SK-N-SH (cell line): ENCODE measurements around the gene CNPY4. TPM values are rescaled to one million over a fixed set of nuclear protein-coding genes. Genes with fewer than 3 reads are reported as not detected.
A peak's percentile ranks its signal among the peaks of the same experiment; 100 is the strongest.

Experiments used
- CTCF ChIA-PET: fragments of 300-600, 350-600 bp; formaldehyde crosslinking; extraction: SDS; loops from one replicate; lab custom pipeline; 2021; lab: Yijun Ruan, JAX
- POLR2A ChIA-PET: fragments of 350-600 bp; sonication (Branson Sonifier 250); formaldehyde crosslinking; extraction: SDS; loops from one replicate; lab custom pipeline; 2020; ENCODE audit warnings: antibody characterized with exemption, inconsistent platforms; lab: Yijun Ruan, JAX
- DNase-seq: peaks from one replicate; pipeline ENCODE4 v3.0.0; 2012
- H2AFZ ChIP-seq: fragments of 200-600 bp; sonication (generic); 2 replicates; pipeline ENCODE4 v1.8.1; 2016; ENCODE audit warnings: antibody characterized with exemption, mild to moderate bottlenecking, low read depth
- H3F3A ChIP-seq: fragments of 200-600 bp; sonication (generic); replicated peaks from 2 replicates; pipeline ENCODE3; 2016; ENCODE audit warnings: antibody characterized with exemption, mild to moderate bottlenecking; ENCODE audit not compliant: insufficient read depth
- H3K27ac ChIP-seq, 2 experiments: fragments of 200-500 bp in 1 of 2; fragments of 200-600 bp in 1 of 2; sonication (Bioruptor generic) in 1 of 2; sonication (generic), shearing (Covaris generic) in 1 of 2; 2 replicates each; pipeline versions ENCODE4 v1.5.1 to v1.6.1; 2014 to 2016; ENCODE audit warnings: low read depth in 2 of 2, inconsistent platforms in 1 of 2, low read length in 1 of 2, mild to moderate bottlenecking in 1 of 2, mixed read lengths in 1 of 2
- H3K27me3 ChIP-seq: fragments of 200-600 bp; sonication (generic), shearing (Covaris generic); 2 replicates; pipeline ENCODE4 v1.6.1; 2016; ENCODE audit warnings: mixed run types; ENCODE audit not compliant: insufficient read depth
- H3K36me3 ChIP-seq, 2 experiments: fragments of 200-500 bp in 1 of 2; fragments of 200-600 bp in 1 of 2; sonication (Bioruptor generic) in 1 of 2; sonication (generic) in 1 of 2; replicated peaks in 1 of 2; 2 replicates each; pipeline versions ENCODE3 to v1.5.1; 2014 to 2016; ENCODE audit warnings: low read length in 1 of 2, mild to moderate bottlenecking in 1 of 2; ENCODE audit not compliant: insufficient read depth in 2 of 2, control insufficient read depth in 1 of 2
- H3K4me1 ChIP-seq, 2 experiments: fragments of 200-500 bp in 1 of 2; fragments of 200-600 bp in 1 of 2; sonication (Bioruptor generic) in 1 of 2; sonication (generic), shearing (Covaris generic) in 1 of 2; 2 replicates each; pipeline versions ENCODE4 v1.5.1 to v1.6.1; 2014 to 2016; ENCODE audit warnings: low read depth in 1 of 2, low read length in 1 of 2, mixed run types in 1 of 2; ENCODE audit not compliant: insufficient read depth in 2 of 2, control insufficient read depth in 1 of 2
- H3K4me2 ChIP-seq: fragments of 200-600 bp; sonication (generic), shearing (Covaris generic); 2 replicates; pipeline ENCODE4 v1.6.1; 2017; ENCODE audit warnings: mixed run types
- H3K4me3 ChIP-seq, 2 experiments: fragments of 200-500 bp in 1 of 2; fragments of 200-600 bp in 1 of 2; sonication (Bioruptor generic) in 1 of 2; sonication (generic), shearing (Covaris generic) in 1 of 2; 2 replicates each; pipeline versions ENCODE4 v1.5.1 to v1.8.1; 2014 to 2016; ENCODE audit warnings: low read depth in 2 of 2, inconsistent platforms in 1 of 2, low read length in 1 of 2, mild to moderate bottlenecking in 1 of 2, mixed read lengths in 1 of 2, moderate library complexity in 1 of 2
- H3K79me2 ChIP-seq: fragments of 200-600 bp; sonication (generic); 2 replicates; pipeline ENCODE4 v1.8.1; 2017; ENCODE audit warnings: mild to moderate bottlenecking; ENCODE audit not compliant: insufficient read depth
- H3K9ac ChIP-seq: fragments of 200-600 bp; sonication (generic); 2 replicates; pipeline ENCODE4 v1.6.1; 2017; ENCODE audit warnings: mixed run types
- H3K9me2 ChIP-seq: fragments of 200-600 bp; sonication (generic); 2 replicates; pipeline ENCODE4 v1.6.1; 2017; ENCODE audit warnings: mixed run types
- H3K9me3 ChIP-seq: fragments of 200-600 bp; sonication (generic); 2 replicates; pipeline ENCODE4 v1.6.1; 2017; ENCODE audit warnings: mixed run types, mild to moderate bottlenecking, moderate library complexity
- H4K20me1 ChIP-seq: fragments of 200-600 bp; sonication (generic); 2 replicates; pipeline ENCODE4 v1.6.1; 2017; ENCODE audit warnings: mild to moderate bottlenecking, mixed run types; ENCODE audit not compliant: insufficient read depth
- ELF1 ChIP-seq: IDR thresholded peaks from 2 replicates; pipeline ENCODE4 v1.4.0; 2012
- EP300 ChIP-seq, 2 experiments: IDR thresholded peaks; 2 replicates each; pipeline versions ENCODE4 v1.4.0 to v1.6.1; 2012; ENCODE audit warnings: borderline replicate concordance in 1 of 2, low read depth in 1 of 2, low read length in 1 of 2
- GABPA ChIP-seq: IDR thresholded peaks from 2 replicates; pipeline ENCODE4 v1.4.0; 2012; ENCODE audit warnings: low read depth, mild to moderate bottlenecking
- MXI1 ChIP-seq: IDR thresholded peaks from 2 replicates; pipeline ENCODE4 v1.6.1; 2012; ENCODE audit warnings: mild to moderate bottlenecking, low read depth, low read length, improper control_type of control experiment
- NFIC ChIP-seq: IDR thresholded peaks from 2 replicates; pipeline ENCODE4 v1.4.0; 2012; ENCODE audit warnings: borderline replicate concordance
- RFX5 ChIP-seq: IDR thresholded peaks from 2 replicates; pipeline ENCODE4 v1.6.1; 2012; ENCODE audit warnings: mild to moderate bottlenecking, improper control_type of control experiment, low read length
- SIN3A ChIP-seq: IDR thresholded peaks from 2 replicates; pipeline ENCODE4 v1.6.1; 2012; ENCODE audit warnings: low read depth, mild to moderate bottlenecking, low read length, moderate library complexity, borderline replicate concordance
- TAF1 ChIP-seq: IDR thresholded peaks from 2 replicates; pipeline ENCODE4 v1.6.1; 2012; ENCODE audit warnings: low read depth, mild to moderate bottlenecking, low read length, moderate library complexity, borderline replicate concordance
- TCF12 ChIP-seq: IDR thresholded peaks from 2 replicates; pipeline ENCODE4 v1.4.0; 2012
- TEAD4 ChIP-seq: IDR thresholded peaks from 2 replicates; pipeline ENCODE4 v1.4.0; 2012; ENCODE audit warnings: mild to moderate bottlenecking, borderline replicate concordance; ENCODE audit not compliant: insufficient read depth
- YY1 ChIP-seq: IDR thresholded peaks from 2 replicates; pipeline ENCODE4 v1.4.0; 2012; ENCODE audit warnings: low read depth, mild to moderate bottlenecking
- ZBTB33 ChIP-seq: IDR thresholded peaks from 2 replicates; pipeline ENCODE4 v1.4.0; 2012; ENCODE audit warnings: low read depth, borderline replicate concordance
- WGBS: methylation state at CpG from one replicate; pipeline ENCODE4 v1.1.6; 2017; ENCODE audit warnings: low lambda C conversion rate; 5-methylcytosine and 5-hydroxymethylcytosine counted together
- polyA plus RNA-seq, 3 experiments: library from polyadenylated mRNA; depleted of rRNA; stranded (reverse); fragments of >200 nt; gene quantifications; 2 replicates each; pipeline ENCODE4 v1.2.3, GENCODE V29; 2012
- TF ChIP-seq, protein P1 (sequence below): fragments of 150-350 bp; IDR thresholded peaks from 2 replicates; pipeline ENCODE4 v1.6.1; 2017; ENCODE audit warnings: antibody characterized with exemption, low read length, low read depth, borderline replicate concordance
- TF ChIP-seq, protein P2 (sequence below): IDR thresholded peaks from 2 replicates; pipeline ENCODE4 v1.4.0; 2012; ENCODE audit warnings: low read depth, borderline replicate concordance
- TF ChIP-seq, protein P3 (sequence below): IDR thresholded peaks from 2 replicates; pipeline ENCODE4 v1.4.0; 2012; ENCODE audit warnings: low read depth
- TF ChIP-seq, protein P4 (sequence below): IDR thresholded peaks from 2 replicates; pipeline ENCODE4; 2012
- TF ChIP-seq, protein P5 (sequence below): fragments of 150-350 bp; IDR thresholded peaks from 2 replicates; pipeline ENCODE4 v1.6.1; 2016; ENCODE audit warnings: mild to moderate bottlenecking, low read depth, low read length

CNPY4 gene
- polyA plus RNA-seq, 1 of the 3 experiments (the other 2 are of a cell fraction), result 52.0 TPM

GRCh38 chr7:100088095-100088620 lies 31.3 kb upstream of the CNPY4 start (continued):
- TF ChIP-seq, protein P1, sequence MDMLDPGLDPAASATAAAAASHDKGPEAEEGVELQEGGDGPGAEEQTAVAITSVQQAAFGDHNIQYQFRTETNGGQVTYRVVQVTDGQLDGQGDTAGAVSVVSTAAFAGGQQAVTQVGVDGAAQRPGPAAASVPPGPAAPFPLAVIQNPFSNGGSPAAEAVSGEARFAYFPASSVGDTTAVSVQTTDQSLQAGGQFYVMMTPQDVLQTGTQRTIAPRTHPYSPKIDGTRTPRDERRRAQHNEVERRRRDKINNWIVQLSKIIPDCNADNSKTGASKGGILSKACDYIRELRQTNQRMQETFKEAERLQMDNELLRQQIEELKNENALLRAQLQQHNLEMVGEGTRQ, result no peak
- no peak for TF ChIP-seq EP300 (IDR thresholded peaks at IDR 0.05; ENCODE audit: borderline replicate concordance in 1 of 2, low read depth in 1 of 2, low read length in 1 of 2)

- peak; percentile 97 for DNase-seq
- peaks cover 25 to 33% of the 10 kb centered on the region in 2 experiments; a peak in 3 of 4 replicates for H3K4me1 ChIP-seq
- POLR2A ChIA-PET, result interaction anchor here (0.7 to 7.5 kb wide), 4 partner anchors 12 to 341 kb away, joined by 3 to 98 read pairs (median 3); partner anchors contain the start of genes AP4M1, MCM7 and MEPCE
- TF ChIP-seq TEAD4 (peak; percentile 13; the same call in 1 of the 2 replicates), NFIC (no peak), TCF12 (no peak), ELF1 (peak; percentile 62; the same call in 1 of the 2 replicates), SIN3A (0 out of 2 replicates have a peak, but pooled peaks have one; percentile 58), TAF1 (peak; percentile 99), ZBTB33 (no peak), YY1 (peak; percentile 99), GABPA (peak; percentile 47; the same call in 1 of the 2 replicates), MXI1 (peak; percentile 92), RFX5 (no peak), EP300 (IDR thresholded peaks at IDR 0.05; ENCODE audit: borderline replicate concordance in 1 of 2, low read depth in 1 of 2, low read length in 1 of 2) (no peak; a peak in 1 of 4 replicates)
- TF ChIP-seq, protein P2, sequence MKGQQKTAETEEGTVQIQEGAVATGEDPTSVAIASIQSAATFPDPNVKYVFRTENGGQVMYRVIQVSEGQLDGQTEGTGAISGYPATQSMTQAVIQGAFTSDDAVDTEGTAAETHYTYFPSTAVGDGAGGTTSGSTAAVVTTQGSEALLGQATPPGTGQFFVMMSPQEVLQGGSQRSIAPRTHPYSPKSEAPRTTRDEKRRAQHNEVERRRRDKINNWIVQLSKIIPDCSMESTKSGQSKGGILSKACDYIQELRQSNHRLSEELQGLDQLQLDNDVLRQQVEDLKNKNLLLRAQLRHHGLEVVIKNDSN, result no peak
- TF ChIP-seq, protein P3, sequence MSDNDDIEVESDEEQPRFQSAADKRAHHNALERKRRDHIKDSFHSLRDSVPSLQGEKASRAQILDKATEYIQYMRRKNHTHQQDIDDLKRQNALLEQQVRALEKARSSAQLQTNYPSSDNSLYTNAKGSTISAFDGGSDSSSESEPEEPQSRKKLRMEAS, result peak; percentile 99
- TF ChIP-seq, protein P4, sequence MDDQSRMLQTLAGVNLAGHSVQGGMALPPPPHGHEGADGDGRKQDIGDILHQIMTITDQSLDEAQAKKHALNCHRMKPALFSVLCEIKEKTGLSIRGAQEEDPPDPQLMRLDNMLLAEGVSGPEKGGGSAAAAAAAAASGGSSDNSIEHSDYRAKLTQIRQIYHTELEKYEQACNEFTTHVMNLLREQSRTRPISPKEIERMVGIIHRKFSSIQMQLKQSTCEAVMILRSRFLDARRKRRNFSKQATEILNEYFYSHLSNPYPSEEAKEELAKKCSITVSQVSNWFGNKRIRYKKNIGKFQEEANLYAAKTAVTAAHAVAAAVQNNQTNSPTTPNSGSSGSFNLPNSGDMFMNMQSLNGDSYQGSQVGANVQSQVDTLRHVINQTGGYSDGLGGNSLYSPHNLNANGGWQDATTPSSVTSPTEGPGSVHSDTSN, result peak; percentile 19; the same call in 1 of the 2 replicates
- TF ChIP-seq, protein P5, sequence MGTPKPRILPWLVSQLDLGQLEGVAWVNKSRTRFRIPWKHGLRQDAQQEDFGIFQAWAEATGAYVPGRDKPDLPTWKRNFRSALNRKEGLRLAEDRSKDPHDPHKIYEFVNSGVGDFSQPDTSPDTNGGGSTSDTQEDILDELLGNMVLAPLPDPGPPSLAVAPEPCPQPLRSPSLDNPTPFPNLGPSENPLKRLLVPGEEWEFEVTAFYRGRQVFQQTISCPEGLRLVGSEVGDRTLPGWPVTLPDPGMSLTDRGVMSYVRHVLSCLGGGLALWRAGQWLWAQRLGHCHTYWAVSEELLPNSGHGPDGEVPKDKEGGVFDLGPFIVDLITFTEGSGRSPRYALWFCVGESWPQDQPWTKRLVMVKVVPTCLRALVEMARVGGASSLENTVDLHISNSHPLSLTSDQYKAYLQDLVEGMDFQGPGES, result no peak
Measured at GRCh38 chr7:100088621-100089457, 30.6 kb upstream of the CNPY4 start, which contains the start of gene COPS6. COPS6 (plus strand) TSS chr7:100088969; CDS start chr7:100088991, 22 bp downstream.

More at GRCh38 chr7:100088621-100089457, 30.6 kb upstream of the CNPY4 start, which contains the start of gene COPS6:
- 3% methylated on average over 38 of the region's 68 CpGs for WGBS
- Histone ChIP-seq H3F3A (peaks cover 72% of the 10 kb centered on the region), H4K20me1 (no peaks in the 10 kb centered on the region), H3K4me3 (peak within 1 kb of the TSS; percentile 71 to 87), H3K4me2 (peak within 1 kb of the TSS; percentile 93), H3K9ac (peak within 1 kb of the TSS; percentile 87), H3K9me3 (no peaks in the 10 kb centered on the region), H3K79me2 (peaks cover 51% of the 10 kb centered on the region), H3K27me3 (no peaks in the 10 kb centered on the region), H3K36me3 (peaks cover 30 to 37% of the 10 kb centered on the region in 2 experiments), H3K9me2 (no peaks in the 10 kb centered on the region), H2AFZ (peak within 1 kb of the TSS; percentile 64), H3K27ac (peak within 1 kb of the TSS; percentile 84 to 98)
- CTCF ChIA-PET, result interaction anchor here (0.8 to 1.2 kb wide), 5 partner anchors 13 to 159 kb away, joined by 3 to 4 read pairs (median 3); partner anchors contain the start of genes AP4M1 and GJC3
